GM23338 (cell line): ENCODE measurements around the gene KLHDC9. TPM values are rescaled to one million over a fixed set of nuclear protein-coding genes. Genes with fewer than 3 reads are reported as not detected.

Experiments
- ATAC-seq: fragments of 200-7000 bp; cut with Tn5 transposase; 3 replicates; pipeline ENCODE4 v1.9.1; 2020
- DNase-seq: peaks from one replicate; pipeline ENCODE4 v3.0.0-alpha.2; 2015; ENCODE audit warnings: low spot score
- H2AFZ ChIP-seq: fragments of 200-600 bp; sonication (generic); 2 replicates; pipeline ENCODE4 v1.8.0; 2016; ENCODE audit warnings: antibody characterized with exemption, mild to moderate bottlenecking, moderate library complexity
- H3F3A ChIP-seq: fragments of 200-600 bp; sonication (generic); replicated peaks from 2 replicates; pipeline ENCODE4 v1.8.0; 2017; ENCODE audit warnings: antibody characterized with exemption, mixed run types, low read depth
- H3K27ac ChIP-seq: fragments of 200-600 bp; sonication (generic); 2 replicates; pipeline ENCODE4 v1.6.1; 2016; ENCODE audit warnings: low read depth
- H3K27me3 ChIP-seq: fragments of 200-600 bp; sonication (generic); 2 replicates; pipeline ENCODE4 v1.8.0; 2016; ENCODE audit warnings: mild to moderate bottlenecking, mixed run types, moderate library complexity; ENCODE audit not compliant: insufficient read depth
- H3K36me3 ChIP-seq: fragments of 200-600 bp; sonication (generic); 2 replicates; pipeline ENCODE4 v1.8.0; 2016; ENCODE audit warnings: mild to moderate bottlenecking; ENCODE audit not compliant: insufficient read depth
- H3K4me1 ChIP-seq: fragments of 200-600 bp; sonication (generic); 2 replicates; pipeline ENCODE4 v1.8.0; 2016; ENCODE audit warnings: mild to moderate bottlenecking, moderate library complexity; ENCODE audit not compliant: insufficient read depth
- H3K4me2 ChIP-seq: fragments of 200-600 bp; sonication (generic); 2 replicates; pipeline ENCODE4 v1.7.1; 2017; ENCODE audit warnings: mixed run types
- H3K4me3 ChIP-seq: fragments of 200-600 bp; sonication (generic); 2 replicates; pipeline ENCODE4 v1.6.1; 2016; ENCODE audit warnings: mixed run types
- H3K79me2 ChIP-seq: fragments of 200-600 bp; sonication (generic); replicated peaks from 2 replicates; pipeline ENCODE4 v1.8.0; 2017; ENCODE audit warnings: mild to moderate bottlenecking; ENCODE audit not compliant: insufficient read depth
- H3K9me2 ChIP-seq: fragments of 200-600 bp; sonication (generic); 2 replicates; pipeline ENCODE4 v1.8.0; 2017; ENCODE audit not compliant: insufficient read depth
- H4K20me1 ChIP-seq: fragments of 200-600 bp; sonication (generic); replicated peaks from 2 replicates; pipeline ENCODE4 v1.8.0; 2017; ENCODE audit warnings: mild to moderate bottlenecking; ENCODE audit not compliant: insufficient read depth
- H3K27ac Mint-ChIP-seq: 2 replicates; pipeline ENCODE4 v1.8.0; 2020; ENCODE audit warnings: inconsistent platforms, mild to moderate bottlenecking, moderate library complexity, mixed read lengths
- H3K27me3 Mint-ChIP-seq: 3 replicates; pipeline ENCODE4 v1.8.0; 2022; ENCODE audit warnings: low read depth, mild to moderate bottlenecking, moderate library complexity, mixed read lengths, inconsistent platforms; ENCODE audit not compliant: insufficient read depth, poor library complexity
- H3K36me3 Mint-ChIP-seq: 3 replicates; pipeline ENCODE4 v1.8.0; 2021; ENCODE audit warnings: low read depth, mild to moderate bottlenecking, inconsistent platforms, moderate library complexity, mixed read lengths
- H3K4me1 Mint-ChIP-seq: 3 replicates; pipeline ENCODE4 v1.8.0; 2020; ENCODE audit warnings: mild to moderate bottlenecking, inconsistent platforms, mixed read lengths
- H3K4me3 Mint-ChIP-seq: 3 replicates; pipeline ENCODE4 v1.8.0; 2021; ENCODE audit warnings: moderate library complexity, mild to moderate bottlenecking, inconsistent platforms, mixed read lengths
- H3K9me3 Mint-ChIP-seq: 3 replicates; pipeline ENCODE4 v1.8.0; 2020; ENCODE audit warnings: moderate library complexity, mild to moderate bottlenecking, inconsistent platforms, mixed read lengths
- CREB1 ChIP-seq: fragments of 250-450 bp; sonication (Bioruptor Pico); IDR thresholded peaks from 2 replicates; pipeline ENCODE4 v1.5.0; 2020; ENCODE audit warnings: low read depth, mild to moderate bottlenecking, moderate library complexity
- ETS1 ChIP-seq: IDR thresholded peaks from 2 replicates; pipeline ENCODE4 v1.6.1; 2016; ENCODE audit warnings: antibody characterized with exemption
- EZH2phosphoT487 ChIP-seq: fragments of 200-600 bp; sonication (generic); IDR thresholded peaks from one replicate; pipeline ENCODE4 v1.8.1; 2018; ENCODE audit warnings: antibody characterized with exemption; ENCODE audit not compliant: unreplicated experiment
- JUNB ChIP-seq: IDR thresholded peaks from one replicate; pipeline ENCODE4 v1.6.1; 2016; ENCODE audit warnings: antibody characterized with exemption; ENCODE audit not compliant: unreplicated experiment
- NANOG ChIP-seq: IDR thresholded peaks from 2 replicates; pipeline ENCODE4 v1.6.1; 2016; ENCODE audit warnings: antibody characterized with exemption, borderline replicate concordance
- STAT1 ChIP-seq: IDR thresholded peaks from one replicate; pipeline ENCODE4 v1.6.1; 2016; ENCODE audit warnings: antibody characterized with exemption; ENCODE audit not compliant: unreplicated experiment
- ZNF114 ChIP-seq: fragments of 250-450 bp; sonication (Bioruptor Pico); IDR thresholded peaks from 2 replicates; pipeline ENCODE4 v1.5.0; 2020; ENCODE audit warnings: mild to moderate bottlenecking, moderate library complexity
- polyA plus RNA-seq: library from polyadenylated mRNA; unstranded; fragments of >200 nt; fragmentation: Nextera tagmentation; extraction: Ambion mirVana; gene quantifications from 2 replicates; pipeline ENCODE4 v1.2.1, GENCODE V29; 2016
- total RNA-seq: library from RNA; depleted of rRNA; stranded (reverse); fragments of >200 nt; shearing (Covaris generic); gene quantifications from 2 replicates; pipeline ENCODE4 v1.2.3, GENCODE V29; 2014
- TF ChIP-seq, protein P1 (sequence below): IDR thresholded peaks from one replicate; pipeline ENCODE4 v1.6.1; 2018; ENCODE audit warnings: antibody characterized with exemption; ENCODE audit not compliant: unreplicated experiment
- TF ChIP-seq, protein P2 (sequence below), 2 experiments: fragments of 200-600 bp in 1 of 2; sonication (generic) in 1 of 2; conservative IDR thresholded peaks; 2 replicates each; pipeline versions ENCODE4 v1.5.1 to v1.6.1; 2016 to 2017; ENCODE audit warnings: antibody characterized with exemption in 2 of 2, low read depth in 2 of 2, mild to moderate bottlenecking in 2 of 2, moderate library complexity in 1 of 2

KLHDC9 gene
- total and polyA plus RNA-seq, 2 experiments from 2014 or later = 5.6 to 6.6 TPM

- TF ChIP-seq, protein P1, sequence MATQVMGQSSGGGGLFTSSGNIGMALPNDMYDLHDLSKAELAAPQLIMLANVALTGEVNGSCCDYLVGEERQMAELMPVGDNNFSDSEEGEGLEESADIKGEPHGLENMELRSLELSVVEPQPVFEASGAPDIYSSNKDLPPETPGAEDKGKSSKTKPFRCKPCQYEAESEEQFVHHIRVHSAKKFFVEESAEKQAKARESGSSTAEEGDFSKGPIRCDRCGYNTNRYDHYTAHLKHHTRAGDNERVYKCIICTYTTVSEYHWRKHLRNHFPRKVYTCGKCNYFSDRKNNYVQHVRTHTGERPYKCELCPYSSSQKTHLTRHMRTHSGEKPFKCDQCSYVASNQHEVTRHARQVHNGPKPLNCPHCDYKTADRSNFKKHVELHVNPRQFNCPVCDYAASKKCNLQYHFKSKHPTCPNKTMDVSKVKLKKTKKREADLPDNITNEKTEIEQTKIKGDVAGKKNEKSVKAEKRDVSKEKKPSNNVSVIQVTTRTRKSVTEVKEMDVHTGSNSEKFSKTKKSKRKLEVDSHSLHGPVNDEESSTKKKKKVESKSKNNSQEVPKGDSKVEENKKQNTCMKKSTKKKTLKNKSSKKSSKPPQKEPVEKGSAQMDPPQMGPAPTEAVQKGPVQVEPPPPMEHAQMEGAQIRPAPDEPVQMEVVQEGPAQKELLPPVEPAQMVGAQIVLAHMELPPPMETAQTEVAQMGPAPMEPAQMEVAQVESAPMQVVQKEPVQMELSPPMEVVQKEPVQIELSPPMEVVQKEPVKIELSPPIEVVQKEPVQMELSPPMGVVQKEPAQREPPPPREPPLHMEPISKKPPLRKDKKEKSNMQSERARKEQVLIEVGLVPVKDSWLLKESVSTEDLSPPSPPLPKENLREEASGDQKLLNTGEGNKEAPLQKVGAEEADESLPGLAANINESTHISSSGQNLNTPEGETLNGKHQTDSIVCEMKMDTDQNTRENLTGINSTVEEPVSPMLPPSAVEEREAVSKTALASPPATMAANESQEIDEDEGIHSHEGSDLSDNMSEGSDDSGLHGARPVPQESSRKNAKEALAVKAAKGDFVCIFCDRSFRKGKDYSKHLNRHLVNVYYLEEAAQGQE = no peak
- TF ChIP-seq ETS1 = no peak
- no peak for TF ChIP-seq NANOG
- TF ChIP-seq EZH2phosphoT487 = no peak
- TF ChIP-seq JUNB = no peak
- TF ChIP-seq, protein P2, sequence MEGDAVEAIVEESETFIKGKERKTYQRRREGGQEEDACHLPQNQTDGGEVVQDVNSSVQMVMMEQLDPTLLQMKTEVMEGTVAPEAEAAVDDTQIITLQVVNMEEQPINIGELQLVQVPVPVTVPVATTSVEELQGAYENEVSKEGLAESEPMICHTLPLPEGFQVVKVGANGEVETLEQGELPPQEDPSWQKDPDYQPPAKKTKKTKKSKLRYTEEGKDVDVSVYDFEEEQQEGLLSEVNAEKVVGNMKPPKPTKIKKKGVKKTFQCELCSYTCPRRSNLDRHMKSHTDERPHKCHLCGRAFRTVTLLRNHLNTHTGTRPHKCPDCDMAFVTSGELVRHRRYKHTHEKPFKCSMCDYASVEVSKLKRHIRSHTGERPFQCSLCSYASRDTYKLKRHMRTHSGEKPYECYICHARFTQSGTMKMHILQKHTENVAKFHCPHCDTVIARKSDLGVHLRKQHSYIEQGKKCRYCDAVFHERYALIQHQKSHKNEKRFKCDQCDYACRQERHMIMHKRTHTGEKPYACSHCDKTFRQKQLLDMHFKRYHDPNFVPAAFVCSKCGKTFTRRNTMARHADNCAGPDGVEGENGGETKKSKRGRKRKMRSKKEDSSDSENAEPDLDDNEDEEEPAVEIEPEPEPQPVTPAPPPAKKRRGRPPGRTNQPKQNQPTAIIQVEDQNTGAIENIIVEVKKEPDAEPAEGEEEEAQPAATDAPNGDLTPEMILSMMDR (conservative IDR thresholded peaks at IDR 0.05; ENCODE audit: low read depth in 2 of 2) = no peak
- no peak for TF ChIP-seq STAT1
- TF ChIP-seq CREB1 (CRISPR knock-in tag) = no peak
These were observed 20.7 kb upstream of the KLHDC9 start (continued) for GRCh38 chr1:161077426-161077825.

- ATAC-seq = peak; percentile 75
- H3K4me2 ChIP-seq = peak overlapping the region; percentile 65; the same call in 1 of the 2 replicates
- peaks cover 8% of the 10 kb centered on the region for H3K4me1 Mint-ChIP-seq
- H3K9me3 Mint-ChIP-seq = no peaks in the 10 kb centered on the region
- H3K9me2 ChIP-seq = no peaks in the 10 kb centered on the region; the same call in 1 of the 2 replicates
- no peaks in the 10 kb centered on the region for H3K36me3 ChIP-seq
- H3K4me1 ChIP-seq = peaks cover 8% of the 10 kb centered on the region; the same call in 1 of the 2 replicates
- TF ChIP-seq NANOG = no peak
- TF ChIP-seq, protein P2 (conservative IDR thresholded peaks at IDR 0.05; ENCODE audit: low read depth in 2 of 2) = peak; percentile 43 to 57
- TF ChIP-seq ZNF114 (CRISPR knock-in tag) = no peak
- TF ChIP-seq ETS1 = no peak
- DNase-seq = peak; percentile 51
- H3K4me3 ChIP-seq = peak overlapping the region; percentile 42
- no peaks in the 10 kb centered on the region; the same call in 2 of the 3 replicates for H3K36me3 Mint-ChIP-seq
- peak overlapping the region; percentile 92 for H2AFZ ChIP-seq
- H3K4me3 Mint-ChIP-seq = no peak overlapping the region
- no peaks in the 10 kb centered on the region for H3K79me2 ChIP-seq
- no peaks in the 10 kb centered on the region for H3K27me3 ChIP-seq
- no peak overlapping the region for H3K27ac ChIP-seq
- H3F3A ChIP-seq = peaks cover 5% of the 10 kb centered on the region; the same call in 1 of the 2 replicates
- no peaks in the 10 kb centered on the region for H4K20me1 ChIP-seq
- H3K27me3 Mint-ChIP-seq = peaks cover 10% of the 10 kb centered on the region
- no peak overlapping the region for H3K27ac Mint-ChIP-seq
These were observed 18.6 kb upstream of the KLHDC9 start for GRCh38 chr1:161079436-161080110.
